ENCODE measurements around the gene YWHAH.
"Not testable (repeated sequence)": the region's sequence is repeated elsewhere in the genome, so short reads cannot be mapped to it uniquely, and the experiment has no call there.

YWHAH gene

DNA sequence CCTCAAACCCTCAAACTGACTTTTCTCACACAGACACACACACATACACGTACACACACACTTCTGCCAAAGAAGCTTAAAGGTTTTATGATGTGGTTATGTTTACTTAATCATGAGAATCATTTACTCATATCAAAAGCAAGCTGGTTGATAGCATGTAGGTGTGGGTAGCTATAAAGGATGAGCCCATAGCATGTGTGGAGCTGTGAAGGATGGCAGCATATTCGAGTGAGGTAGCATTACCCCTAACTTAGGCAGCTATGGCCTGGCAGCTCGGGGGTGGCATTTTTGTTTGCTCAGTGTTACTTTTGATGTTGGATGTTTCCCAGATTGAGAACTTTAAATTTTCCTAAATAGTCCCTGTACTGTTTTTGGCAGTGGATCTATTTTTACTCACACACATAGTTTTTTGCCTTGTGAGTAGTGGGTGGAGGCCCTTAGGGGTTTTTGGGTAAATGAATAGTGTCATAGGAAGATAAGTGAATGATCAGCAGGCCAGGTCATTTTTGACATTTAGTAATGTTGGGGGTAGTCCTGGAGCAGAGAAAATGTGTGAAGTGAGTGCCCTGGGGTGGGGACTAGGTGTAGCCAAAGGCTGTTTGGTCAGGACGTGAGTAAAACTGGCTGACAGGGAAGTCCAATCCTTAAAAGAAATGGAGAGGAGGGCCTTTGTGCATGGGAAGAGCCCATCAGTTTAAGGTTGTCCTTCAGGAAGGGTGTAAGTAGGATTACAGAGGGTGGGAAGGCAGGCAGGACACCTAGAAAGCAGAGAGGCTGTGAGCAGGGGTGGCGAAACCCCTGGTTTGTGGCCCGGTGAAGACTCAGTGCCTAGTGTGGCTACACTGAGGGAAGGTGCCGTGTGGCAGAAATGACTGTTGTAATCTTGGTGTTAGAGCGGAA, 7.1 kb downstream of the YWHAH start:
- no peak for DNase-seq

DNA sequence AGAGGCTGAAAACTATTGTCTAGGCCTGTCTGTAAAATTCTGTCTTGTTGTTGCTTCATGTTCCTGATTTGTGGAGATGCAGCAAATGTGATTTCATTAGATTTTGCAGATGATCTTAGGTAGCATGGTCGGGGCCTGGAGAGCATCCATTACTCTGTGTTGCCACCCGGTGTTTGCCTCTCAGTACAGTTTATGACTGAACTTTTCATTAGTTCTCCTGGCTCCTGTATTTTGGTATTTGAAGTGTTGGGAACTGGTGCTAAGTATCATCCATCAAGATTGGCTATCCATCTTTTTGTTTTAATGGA, 7.7 kb downstream of the YWHAH start:
- DNase-seq = no peak

DNA sequence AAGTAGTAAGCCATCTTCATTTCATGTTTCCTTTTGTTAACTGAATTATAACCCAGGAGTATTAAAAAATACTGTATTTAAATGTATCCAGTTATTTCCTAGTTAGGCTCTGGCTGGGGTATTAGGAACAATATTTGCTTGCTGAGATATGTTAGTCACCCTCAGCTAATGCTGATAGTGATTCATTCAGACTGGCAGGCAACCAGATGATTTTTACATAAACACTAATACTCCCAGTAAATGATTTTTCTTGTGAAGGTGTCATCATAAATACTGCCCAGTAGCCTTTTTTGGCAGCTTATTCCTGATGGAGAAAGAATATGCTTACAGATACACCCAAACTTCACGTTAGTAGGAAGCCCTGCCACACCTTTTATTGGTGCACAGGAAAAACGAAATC, 8.1 kb downstream of the YWHAH start:
- no peak for DNase-seq

DNA sequence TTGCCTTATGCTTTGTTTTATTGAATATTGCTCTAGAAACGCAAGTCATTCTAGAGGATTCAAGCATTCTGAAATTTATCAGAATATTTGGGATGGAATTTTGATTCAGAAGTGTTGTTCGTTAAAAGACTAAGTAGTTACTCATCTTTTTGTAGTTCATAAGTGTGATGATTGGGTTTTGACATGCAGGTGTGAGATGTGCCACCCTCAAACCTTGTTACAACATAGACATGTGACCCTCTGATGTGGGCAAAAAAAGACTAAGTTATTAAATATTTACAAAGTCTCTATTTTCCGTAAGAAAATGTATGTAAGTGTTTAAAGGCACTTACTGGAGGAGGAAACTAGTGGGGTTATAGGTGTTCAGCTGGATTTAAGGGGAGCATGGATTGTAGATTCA, 8.9 kb downstream of the YWHAH start:
- no peak for DNase-seq

DNA sequence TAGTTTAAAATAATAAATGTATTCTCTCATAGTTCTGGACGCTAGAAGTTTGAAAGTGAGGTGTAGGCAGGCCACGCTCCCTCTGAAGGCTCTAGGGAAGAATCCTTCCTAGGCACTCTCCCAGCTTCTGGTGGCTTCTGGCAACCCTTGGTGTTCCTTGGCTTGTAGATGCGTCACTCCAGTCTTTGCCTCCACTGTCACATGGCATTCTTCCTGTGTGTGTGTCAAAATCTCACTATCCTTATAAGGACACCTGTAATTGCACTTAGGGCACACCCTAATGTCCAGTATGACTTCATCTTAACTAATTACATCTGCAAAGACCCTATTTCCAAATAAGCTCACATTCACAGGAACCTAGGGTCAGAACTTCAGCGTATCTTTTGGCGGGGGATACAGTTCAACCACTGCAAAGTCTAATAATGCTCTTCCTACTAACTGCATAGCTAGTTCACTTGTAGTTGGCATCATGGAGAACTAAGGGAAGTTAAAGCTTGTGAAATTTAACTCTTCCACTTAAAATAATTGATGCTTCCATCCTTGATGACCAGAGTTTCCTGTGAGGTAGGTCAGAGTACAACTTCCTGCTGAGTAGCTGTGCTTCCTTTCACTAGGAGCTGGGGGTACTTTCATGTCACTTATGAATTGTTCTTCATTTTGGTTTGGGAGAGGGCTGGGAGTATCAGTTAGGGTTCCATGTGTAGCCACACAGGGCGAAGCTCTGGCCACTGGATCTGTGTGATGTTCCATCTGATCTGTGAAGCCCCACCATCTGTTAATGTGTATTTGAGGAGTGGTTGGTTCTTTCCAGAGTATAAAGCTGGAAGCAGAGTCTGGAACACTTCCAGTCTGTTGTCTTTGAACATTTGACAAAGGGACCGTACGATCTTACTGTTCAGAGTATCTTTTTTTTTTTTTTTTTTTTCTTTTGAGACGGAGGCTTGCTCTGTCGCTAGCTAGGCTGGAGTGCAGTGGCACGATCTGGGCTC, 10.5 kb downstream of the YWHAH start:
- DNase-seq = no peak

DNA sequence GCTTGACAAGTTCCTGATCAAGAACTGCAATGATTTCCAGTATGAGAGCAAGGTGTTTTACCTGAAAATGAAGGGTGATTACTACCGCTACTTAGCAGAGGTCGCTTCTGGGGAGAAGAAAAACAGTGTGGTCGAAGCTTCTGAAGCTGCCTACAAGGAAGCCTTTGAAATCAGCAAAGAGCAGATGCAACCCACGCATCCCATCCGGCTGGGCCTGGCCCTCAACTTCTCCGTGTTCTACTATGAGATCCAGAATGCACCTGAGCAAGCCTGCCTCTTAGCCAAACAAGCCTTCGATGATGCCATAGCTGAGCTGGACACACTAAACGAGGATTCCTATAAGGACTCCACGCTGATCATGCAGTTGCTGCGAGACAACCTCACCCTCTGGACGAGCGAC, 12.0 kb downstream of the YWHAH start:
- DNase-seq = no peak

DNA sequence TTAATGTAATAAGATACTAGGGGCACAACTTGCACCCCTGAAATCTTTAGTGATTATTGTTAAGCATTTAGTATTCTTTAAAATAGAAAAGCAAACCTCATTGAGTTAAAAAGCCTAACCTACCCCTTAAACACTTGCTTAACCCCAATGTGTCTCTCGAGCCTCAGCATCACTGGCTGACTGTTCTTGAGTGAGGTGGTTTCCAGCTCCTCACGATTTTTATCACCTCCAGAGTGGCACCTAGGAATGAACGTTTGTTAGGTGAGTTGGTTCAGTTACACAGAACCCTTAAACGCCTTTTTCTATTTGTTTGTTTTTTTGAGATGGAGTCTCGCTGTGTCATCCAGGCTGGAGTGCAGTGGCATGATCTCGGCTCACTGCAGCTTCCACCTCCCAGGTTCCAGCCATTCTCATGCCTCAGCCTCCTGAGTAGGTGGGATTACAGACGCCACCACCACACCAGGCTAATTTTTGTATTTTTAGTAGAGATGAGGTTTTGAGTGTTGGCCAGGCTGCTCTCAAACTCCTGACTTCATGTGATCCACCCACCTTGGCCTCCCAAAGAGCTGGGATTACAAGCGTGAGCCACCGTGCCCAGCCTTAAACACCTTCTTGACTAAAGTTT, 13.7 kb downstream of the YWHAH start:
- DNase-seq = no peak

DNA sequence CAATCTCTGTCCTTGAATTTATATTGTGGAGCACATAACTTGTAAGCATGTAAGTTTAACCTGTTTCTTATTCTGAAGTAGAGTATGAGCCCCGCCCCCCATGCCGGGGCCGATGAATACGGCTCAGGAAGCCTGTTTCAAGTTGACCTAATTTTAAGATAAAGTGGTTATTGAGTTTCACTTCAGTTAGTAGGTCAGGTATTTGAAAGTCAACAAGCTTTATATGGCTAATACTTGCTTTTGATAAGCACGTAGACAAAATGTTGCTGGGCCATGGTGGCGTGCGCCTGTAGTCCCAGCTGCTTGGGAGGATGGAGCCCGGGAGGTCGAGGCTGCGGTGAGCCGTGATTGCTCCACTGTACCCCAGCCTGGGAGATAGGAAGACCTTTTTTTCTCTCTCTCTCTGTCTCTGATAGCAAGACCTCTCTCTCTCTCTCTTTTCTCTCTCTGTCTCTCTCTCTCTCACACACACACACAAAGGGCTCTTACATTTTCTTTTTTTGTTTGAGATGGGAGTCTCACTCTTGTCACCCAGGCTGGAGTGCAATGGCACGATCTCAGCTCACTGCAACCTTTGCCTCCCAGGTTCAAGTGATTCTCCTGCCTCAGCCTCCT, 14.4 kb downstream of the YWHAH start:
- DNase-seq = no peak

DNA sequence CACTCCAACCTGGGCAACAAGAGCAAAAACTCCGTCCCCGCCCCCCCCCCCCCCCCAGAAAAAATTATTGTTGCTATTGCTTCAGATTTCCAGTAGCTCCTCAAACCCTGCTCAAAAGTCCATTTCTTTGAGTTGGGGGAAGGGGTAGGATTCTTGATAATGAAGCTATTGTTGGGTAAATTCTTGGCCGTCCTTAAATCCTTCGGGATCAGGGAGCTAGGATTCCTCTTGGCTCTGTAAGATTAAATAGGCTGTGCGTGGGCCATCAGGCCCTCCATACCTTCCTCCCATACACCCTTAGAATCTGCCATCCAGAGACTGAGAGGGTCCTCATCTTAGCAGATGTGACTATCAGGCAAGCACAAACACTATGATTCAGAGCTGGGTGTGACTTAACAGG, 16.4 kb downstream of the YWHAH start:
- no peak for DNase-seq

DNA sequence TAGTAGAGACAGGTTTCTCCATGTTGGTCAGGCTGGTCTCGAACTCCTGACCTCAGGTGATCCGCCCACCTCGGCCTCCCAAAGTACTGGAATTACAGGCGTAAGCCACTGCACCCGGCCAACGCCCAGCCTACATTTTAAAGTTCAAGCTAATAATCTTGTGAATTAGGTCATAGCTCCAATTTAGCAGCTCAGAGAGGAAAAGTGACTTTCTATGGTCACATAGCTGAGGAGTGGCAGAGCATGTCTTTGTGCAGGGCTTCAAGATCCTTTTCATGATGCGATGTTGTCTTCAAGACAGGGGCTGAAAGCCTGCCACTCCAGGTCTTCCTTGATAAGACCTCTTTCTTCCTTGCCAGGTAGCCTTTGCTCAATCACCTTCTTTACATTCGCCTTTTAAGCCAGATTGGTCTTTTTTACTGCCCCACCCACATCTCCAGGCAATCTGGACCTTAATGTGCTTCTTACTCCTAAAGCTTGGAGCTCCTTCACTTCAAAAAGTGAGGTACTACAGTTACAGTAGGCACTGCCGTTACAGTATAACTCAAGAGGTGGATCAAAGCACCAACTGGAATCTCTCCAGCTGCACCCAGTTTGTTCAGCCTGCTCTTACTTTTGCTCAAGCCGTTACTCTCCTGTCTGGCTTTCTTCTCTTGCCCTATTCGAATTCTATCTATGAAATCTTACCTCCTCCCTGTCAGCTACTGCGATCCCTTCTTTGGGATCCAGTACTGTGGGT, 18.2 kb downstream of the YWHAH start:
- no peak for DNase-seq

DNA sequence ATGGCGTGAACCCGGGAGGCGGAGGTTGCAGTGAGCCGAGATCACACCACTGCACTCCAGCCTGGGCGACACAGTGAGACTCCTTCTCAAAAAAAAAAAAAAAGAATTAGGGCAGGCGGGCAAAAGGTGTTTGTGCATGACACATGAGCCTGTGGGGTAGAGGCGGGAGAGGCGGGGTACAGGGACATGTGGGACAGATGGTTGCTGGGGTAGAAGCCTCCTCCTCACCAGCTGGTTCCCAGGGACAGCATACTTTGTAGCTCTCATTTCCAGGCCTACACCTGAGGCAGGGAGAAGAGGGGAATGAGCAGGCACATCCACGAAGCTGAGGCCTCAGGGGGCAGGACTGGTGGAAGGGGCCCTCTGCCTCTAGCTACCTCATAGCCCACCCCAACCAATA, 23.7 kb downstream of the YWHAH start:
- DNase-seq = no peak

DNA sequence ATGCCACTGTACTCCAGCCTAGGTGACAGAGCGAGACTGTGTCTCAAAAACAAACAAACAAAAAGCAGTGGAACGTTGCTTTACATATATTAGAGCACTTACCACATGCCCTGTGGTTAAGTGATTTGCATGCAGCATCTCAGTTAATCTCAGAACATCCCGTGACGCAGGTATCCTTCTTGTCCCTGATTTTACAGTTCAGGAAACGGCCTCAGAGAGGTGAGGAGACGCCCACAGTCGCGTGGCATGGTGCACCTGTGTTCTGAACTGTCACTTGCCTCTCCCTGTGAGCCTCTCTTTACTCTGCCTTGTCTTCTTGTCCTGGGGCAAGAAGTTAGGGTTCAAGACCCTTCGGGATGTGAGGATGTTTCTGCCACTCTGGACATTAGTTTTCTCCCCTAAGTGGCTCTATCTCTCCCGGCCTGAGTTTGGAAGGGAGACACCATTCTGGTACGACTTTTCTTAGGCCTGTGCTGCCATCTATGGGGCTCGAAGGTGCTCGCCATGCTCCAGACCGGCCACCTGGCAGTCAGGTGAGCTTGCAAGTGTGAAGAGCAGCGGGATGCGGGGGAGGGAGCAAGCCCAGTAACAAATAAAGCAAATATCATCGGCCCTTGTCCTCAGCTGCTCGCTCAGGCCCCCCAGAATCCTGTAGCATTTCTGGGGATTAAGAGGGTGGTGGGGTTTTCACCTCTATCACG, 25.6 kb downstream of the YWHAH start:
- peak; percentile 70 for DNase-seq

DNA sequence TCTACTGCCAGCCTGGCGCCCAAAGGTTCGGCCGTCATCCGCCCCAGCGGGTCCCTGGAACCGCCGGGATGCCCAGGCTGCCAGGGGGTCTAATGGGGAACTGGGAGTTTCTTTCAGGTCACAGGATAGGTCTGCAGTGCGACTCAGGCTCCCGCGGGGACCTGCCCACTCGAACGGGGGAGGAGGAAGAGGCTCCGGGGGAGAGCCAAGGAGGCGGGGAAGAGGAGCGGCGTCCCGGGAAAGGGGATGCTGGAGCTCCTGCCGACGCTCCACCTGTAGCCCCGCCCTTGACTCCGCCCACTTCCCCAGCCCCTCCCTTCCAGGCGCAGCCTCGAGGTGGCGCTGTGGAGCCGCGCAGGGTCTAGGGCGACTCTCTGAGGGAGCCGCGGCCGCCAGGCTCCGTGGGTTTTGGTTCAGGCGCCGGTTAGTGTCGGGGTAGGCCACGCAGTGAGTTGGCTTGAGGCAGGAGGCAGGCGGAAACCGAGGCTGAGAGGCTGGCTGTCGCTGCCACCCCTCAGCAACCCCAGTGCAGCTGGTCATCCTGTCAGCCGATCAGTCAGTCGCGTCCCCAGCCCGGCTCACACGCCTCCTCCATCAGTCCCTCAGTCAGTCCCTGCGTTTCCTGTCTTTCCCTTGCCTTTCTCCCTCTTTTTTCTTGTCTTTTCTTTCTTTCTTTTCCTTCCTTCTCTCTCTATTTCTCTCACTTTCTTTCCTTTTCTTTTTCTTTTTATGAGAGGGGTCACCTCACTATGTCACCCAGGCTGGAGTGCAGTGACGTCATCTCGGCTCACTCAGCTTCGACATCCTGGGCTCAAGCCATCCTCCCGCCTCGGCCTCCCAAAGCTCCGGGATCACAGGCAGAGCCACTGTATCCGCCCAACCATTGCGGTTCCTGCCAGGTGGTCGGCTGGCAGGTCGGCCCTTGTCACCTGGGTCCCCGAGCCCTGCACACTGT, 26.4 kb downstream of the YWHAH start:
- peak; percentile 88 for DNase-seq

DNA sequence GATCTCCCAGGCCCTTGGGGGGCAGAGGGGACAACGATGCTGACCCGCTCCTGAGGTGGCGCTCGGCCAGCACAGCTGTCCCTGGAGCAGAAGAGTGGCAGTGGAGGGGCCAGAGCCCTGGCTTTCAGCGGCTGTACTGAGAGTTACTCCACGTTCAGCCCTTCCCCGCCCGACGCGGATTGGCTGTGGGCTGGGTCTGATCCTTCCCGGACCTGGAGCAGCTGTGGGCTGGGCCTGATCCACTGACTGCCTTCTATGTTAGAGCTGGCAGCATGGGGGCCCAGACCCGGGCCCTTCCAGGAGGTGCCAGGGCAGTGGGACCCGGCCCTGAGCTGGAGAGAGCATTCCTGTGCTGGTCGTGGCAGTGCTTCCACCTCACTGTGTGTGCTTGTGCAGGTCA, 27.8 kb downstream of the YWHAH start:
- no peak for DNase-seq

DNA sequence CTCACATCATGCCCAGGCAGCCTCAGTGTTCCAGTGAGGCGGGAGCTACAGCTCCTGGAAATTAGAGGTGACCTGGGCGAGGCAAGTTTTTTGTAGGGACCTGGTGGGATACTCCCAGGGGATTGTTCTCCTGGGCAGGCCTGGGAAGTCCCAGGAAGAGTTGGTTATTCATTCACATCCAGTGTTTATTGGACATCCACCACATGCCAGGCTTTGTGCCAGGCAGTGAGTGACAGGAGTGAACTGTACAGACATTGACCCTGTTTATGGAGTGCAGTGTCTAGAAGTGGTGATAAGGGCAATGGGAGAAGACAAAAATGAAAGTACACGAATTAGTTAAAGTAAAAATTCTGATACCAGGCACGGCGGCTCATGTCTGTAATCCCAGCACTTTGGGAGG, 29.4 kb downstream of the YWHAH start:
- DNase-seq = peak; percentile 10

DNA sequence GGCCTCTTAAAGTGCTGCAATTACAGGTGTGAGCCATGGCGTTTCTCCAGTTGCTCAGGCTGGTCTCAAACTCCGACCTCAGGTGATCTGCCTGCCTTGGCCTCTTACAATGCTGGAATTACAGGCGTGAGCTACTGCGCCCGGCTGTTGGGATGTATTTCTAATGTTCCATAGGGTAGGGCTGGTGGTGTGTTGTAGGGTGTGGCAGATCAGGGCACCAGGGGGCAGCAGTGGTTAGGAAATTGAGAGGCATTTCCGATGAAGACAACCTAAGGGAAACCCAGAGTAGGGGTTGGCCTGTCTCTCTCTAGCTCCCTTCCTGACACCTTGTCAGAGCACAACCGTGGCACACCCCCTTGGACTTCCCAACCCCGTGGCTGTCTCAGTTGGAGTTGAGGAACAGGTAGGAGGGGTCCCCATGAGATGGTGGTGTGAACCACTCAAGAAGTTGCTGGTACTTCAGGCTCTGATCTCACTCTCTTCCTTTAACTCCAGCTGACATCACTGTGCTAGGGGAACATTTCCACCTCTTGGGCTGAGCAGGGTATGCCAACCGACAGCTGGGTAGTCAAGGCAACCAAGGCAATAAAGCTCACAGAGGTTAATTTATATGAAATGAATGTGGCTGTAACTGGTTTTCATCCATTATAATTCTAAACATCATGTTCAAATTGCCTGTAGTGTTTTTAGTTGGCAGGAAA, 33.0 kb downstream of the YWHAH start:
- DNase-seq = peak; percentile 85

DNA sequence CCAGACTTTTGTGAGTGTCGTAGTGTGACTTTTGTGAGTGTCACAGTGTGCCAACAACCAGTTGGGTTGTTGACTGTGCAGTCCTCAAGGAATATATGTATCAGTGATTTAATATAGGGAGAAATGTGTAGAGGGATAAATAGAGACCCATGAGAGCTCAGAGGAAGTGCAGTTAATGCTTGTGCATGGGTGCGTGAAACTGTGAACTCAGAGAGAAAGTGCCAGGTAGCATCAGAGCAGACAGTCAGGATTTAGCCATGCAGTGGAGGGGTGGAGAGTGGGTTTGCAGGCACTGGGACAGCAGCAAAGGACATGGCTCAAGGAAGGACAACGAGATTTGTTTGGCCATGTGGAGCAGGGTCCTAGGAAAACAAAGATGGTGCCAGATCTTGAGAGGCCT, 33.6 kb downstream of the YWHAH start:
- no peak for DNase-seq

DNA sequence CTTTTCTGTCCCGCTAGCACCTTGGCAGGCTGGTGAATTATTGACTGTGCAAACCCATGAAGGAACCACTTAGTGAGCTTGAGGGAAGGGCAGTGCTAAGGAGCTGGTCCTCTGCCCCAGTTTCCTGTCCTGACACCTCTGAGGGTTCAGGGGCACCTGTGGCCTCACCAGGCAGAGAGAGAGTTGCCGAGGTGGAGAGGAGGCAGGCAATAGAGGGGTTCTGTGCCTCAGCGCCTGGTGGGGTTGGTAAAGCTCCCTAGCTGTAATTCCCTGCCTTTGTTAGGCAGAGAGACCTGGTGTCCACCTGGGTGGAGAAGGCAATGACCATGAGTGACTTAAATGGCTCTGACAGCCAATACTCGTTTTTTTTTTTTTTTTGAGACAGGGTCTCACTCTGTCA, 36.3 kb downstream of the YWHAH start:
- DNase-seq = no peak

DNA sequence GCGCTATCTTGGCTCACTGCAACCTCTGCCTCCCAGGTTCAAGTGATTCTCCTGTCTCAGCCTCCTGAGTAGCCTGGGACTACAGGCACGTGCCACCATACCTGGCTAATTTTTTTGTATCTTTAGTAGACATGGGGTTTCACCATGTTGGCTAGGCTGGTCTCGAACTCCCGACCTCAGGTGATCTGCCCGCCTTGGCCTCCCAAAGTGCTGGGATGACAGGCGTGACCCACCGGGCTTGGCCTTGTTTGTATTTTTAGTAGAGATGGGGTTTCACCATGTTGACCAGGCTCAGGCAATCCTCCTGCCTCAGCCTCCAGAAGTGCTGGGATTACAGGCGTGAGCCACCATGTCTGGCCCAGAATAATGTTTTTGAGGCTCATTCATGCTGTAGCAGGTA, 37.6 kb downstream of the YWHAH start:
- DNase-seq = not testable (repeated sequence)

Data from OCI-M1 (cell line).